Amygdala (tissue), 56 donors: Measurements from ENCODE around the gene IGFBP3.
A peak's percentile ranks its signal among the peaks of the same experiment; 100 is the strongest.

Experiments
- DNase-seq, 56 donors: peaks; one replicate each; lab custom pipeline; 2025; lab: John Stamatoyannopoulos, UW

IGFBP3 gene

GRCh38 chr7:45893374-45893995, 27.6 kb downstream of the IGFBP3 start:
- DNase-seq = no peak

GRCh38 chr7:45892407-45893035, 28.6 kb downstream of the IGFBP3 start:
- DNase-seq = no peak

GRCh38 chr7:45891462-45892402, 29.3 kb downstream of the IGFBP3 start:
- DNase-seq = no peak

- peak in 1 of 56 donors; percentile 49 for DNase-seq
These were observed 30.1 kb downstream of the IGFBP3 start for GRCh38 chr7:45890902-45891461.

- DNase-seq = no peak
These were observed 30.8 kb downstream of the IGFBP3 start for GRCh38 chr7:45890125-45890901.

- no peak for DNase-seq
These were observed 31.6 kb downstream of the IGFBP3 start for GRCh38 chr7:45889367-45890067.

GRCh38 chr7:45888993-45889366, 32.1 kb downstream of the IGFBP3 start:
- DNase-seq = peak in 2 of 56 donors; percentile 13 to 20

- DNase-seq = no peak
These were observed 32.7 kb downstream of the IGFBP3 start, which contains the start of gene IGFBP1 for GRCh38 chr7:45888185-45888992. IGFBP1 (plus strand) TSS chr7:45888488; CDS start chr7:45888653, 165 bp downstream.

- DNase-seq = no peak
These were observed 34.0 kb downstream of the IGFBP3 start for GRCh38 chr7:45886931-45887667.

GRCh38 chr7:45885264-45885882, 35.7 kb downstream of the IGFBP3 start:
- no peak for DNase-seq

- no peak for DNase-seq
These were observed 36.9 kb downstream of the IGFBP3 start for GRCh38 chr7:45884136-45884535.

- DNase-seq = no peak
These were observed 38.6 kb downstream of the IGFBP3 start for GRCh38 chr7:45882465-45882810.

- no peak for DNase-seq
These were observed 39.2 kb downstream of the IGFBP3 start for GRCh38 chr7:45881759-45882464.

- DNase-seq = no peak
These were observed 39.8 kb downstream of the IGFBP3 start for GRCh38 chr7:45881280-45881758.

GRCh38 chr7:45880433-45880860, 40.6 kb downstream of the IGFBP3 start:
- DNase-seq = no peak

- DNase-seq = no peak
These were observed 42.5 kb downstream of the IGFBP3 start for GRCh38 chr7:45878457-45879144.
